Stimulated activated CD8-positive, alpha-beta memory T cell treated with anti-CD3 and anti-CD28 coated beads, Interleukin-4, amount 100 ng/mL, for 24 hours (primary cell): ENCODE data around the gene FSD1L.

Experiments used
- DNase-seq: peaks from one replicate; pipeline ENCODE4 v3.0.0-alpha.2; 2020; ENCODE audit warnings: low read depth

FSD1L gene

GRCh38 chr9:105435453-105435852, 12.4 kb upstream of the FSD1L start:
- no peak for DNase-seq

- no peak for DNase-seq
These were observed 11.1 kb upstream of the FSD1L start for GRCh38 chr9:105436783-105437182.

- no peak for DNase-seq
These were observed 10.1 kb upstream of the FSD1L start for GRCh38 chr9:105437704-105438103.

GRCh38 chr9:105438141-105438806, 9.6 kb upstream of the FSD1L start:
- no peak for DNase-seq

GRCh38 chr9:105439428-105439827, 8.4 kb upstream of the FSD1L start:
- DNase-seq, result no peak

- no peak for DNase-seq
These were observed 6.1 kb upstream of the FSD1L start for GRCh38 chr9:105441616-105442160.

- DNase-seq, result no peak
These were observed 4.7 kb upstream of the FSD1L start for GRCh38 chr9:105443121-105443520.

- no peak for DNase-seq
These were observed 3.7 kb upstream of the FSD1L start for GRCh38 chr9:105444130-105444529.

GRCh38 chr9:105445203-105445881, 2.5 kb upstream of the FSD1L start:
- DNase-seq, result no peak

GRCh38 chr9:105447386-105447813, 434 bp upstream of the FSD1L start:
- no peak for DNase-seq

GRCh38 chr9:105449081-105449480, 1.2 kb downstream of the FSD1L start:
- no peak for DNase-seq

GRCh38 chr9:105452185-105452584, 4.4 kb downstream of the FSD1L start:
- DNase-seq, result no peak

GRCh38 chr9:105455836-105456475, 8.1 kb downstream of the FSD1L start:
- no peak for DNase-seq

- no peak for DNase-seq
These were observed 9.9 kb downstream of the FSD1L start for GRCh38 chr9:105457560-105458294.

GRCh38 chr9:105458404-105458803, 10.6 kb downstream of the FSD1L start:
- no peak for DNase-seq

GRCh38 chr9:105459336-105459735, 11.5 kb downstream of the FSD1L start:
- no peak for DNase-seq

- DNase-seq, result no peak
These were observed 19.1 kb downstream of the FSD1L start for GRCh38 chr9:105466898-105467455.

- no peak for DNase-seq
These were observed 21.0 kb downstream of the FSD1L start for GRCh38 chr9:105468875-105469274.

- DNase-seq, result no peak
These were observed 25.4 kb downstream of the FSD1L start for GRCh38 chr9:105473221-105473620.

GRCh38 chr9:105475302-105475701, 27.5 kb downstream of the FSD1L start:
- DNase-seq, result no peak

- no peak for DNase-seq
These were observed 32.0 kb downstream of the FSD1L start for GRCh38 chr9:105479846-105480245.

GRCh38 chr9:105483618-105484017, 35.8 kb downstream of the FSD1L start:
- DNase-seq, result no peak
